GM12801 (cell line): ENCODE results near the gene TOM1L1.

Experiments
- TF ChIP-seq, protein P1 (sequence below): IDR thresholded peaks from one replicate; pipeline ENCODE4 v1.5.1; 2011; ENCODE audit warnings: control low read depth; ENCODE audit not compliant: insufficient read length; ENCODE audit errors: extremely low read depth

The TOM1L1 gene

GRCh38 chr17:54933921-54934320 is 33.3 kb downstream of the TOM1L1 start:
- TF ChIP-seq, protein P1, sequence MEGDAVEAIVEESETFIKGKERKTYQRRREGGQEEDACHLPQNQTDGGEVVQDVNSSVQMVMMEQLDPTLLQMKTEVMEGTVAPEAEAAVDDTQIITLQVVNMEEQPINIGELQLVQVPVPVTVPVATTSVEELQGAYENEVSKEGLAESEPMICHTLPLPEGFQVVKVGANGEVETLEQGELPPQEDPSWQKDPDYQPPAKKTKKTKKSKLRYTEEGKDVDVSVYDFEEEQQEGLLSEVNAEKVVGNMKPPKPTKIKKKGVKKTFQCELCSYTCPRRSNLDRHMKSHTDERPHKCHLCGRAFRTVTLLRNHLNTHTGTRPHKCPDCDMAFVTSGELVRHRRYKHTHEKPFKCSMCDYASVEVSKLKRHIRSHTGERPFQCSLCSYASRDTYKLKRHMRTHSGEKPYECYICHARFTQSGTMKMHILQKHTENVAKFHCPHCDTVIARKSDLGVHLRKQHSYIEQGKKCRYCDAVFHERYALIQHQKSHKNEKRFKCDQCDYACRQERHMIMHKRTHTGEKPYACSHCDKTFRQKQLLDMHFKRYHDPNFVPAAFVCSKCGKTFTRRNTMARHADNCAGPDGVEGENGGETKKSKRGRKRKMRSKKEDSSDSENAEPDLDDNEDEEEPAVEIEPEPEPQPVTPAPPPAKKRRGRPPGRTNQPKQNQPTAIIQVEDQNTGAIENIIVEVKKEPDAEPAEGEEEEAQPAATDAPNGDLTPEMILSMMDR: no peak

- TF ChIP-seq, protein P1: no peak
Measured at GRCh38 chr17:54935471-54935870, 34.8 kb downstream of the TOM1L1 start.

GRCh38 chr17:54937018-54937417 is 36.4 kb downstream of the TOM1L1 start:
- TF ChIP-seq, protein P1: no peak

DNA sequence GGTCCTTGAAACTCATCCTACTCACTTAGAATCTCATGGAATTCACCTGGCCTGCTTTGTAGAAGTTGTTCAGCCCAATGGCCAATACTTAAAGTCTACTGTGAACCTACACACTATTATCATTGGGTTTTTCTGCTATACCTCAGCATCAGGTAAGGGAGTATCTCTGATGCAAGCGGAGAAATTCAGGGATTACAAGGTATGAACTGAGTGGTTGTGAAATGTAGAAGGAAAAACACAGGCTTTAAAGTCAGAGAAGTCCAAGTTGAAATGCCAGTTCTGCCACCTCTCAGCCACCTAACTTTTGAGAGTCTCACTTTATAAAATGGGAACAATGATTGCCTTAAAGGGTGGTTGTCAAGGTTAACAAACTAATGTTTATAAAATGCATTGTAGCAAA is 36.8 kb downstream of the TOM1L1 start:
- TF ChIP-seq, protein P1: no peak

DNA sequence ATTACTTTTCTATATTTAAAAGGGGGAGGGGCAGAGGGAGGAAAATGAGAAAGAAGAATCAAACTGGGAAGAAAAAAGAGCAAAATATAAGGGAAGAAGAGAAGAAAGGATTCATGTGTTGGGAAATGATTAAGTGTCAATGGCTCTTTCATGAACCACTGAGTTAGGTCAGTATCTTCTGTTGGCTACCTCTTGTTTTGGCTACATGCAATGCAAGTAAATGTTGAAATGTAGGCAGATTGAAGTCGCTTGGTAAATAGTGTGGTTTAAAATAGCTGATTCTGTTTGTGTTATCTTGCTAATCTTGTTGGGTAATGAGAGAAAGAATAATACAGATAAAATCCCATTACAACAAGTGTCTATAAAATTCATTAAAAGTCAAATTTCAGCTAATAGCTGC is 40.6 kb downstream of the TOM1L1 start:
- TF ChIP-seq, protein P1: no peak

- TF ChIP-seq, protein P1: no peak
Measured at GRCh38 chr17:54944796-54945195, 44.1 kb downstream of the TOM1L1 start.

DNA sequence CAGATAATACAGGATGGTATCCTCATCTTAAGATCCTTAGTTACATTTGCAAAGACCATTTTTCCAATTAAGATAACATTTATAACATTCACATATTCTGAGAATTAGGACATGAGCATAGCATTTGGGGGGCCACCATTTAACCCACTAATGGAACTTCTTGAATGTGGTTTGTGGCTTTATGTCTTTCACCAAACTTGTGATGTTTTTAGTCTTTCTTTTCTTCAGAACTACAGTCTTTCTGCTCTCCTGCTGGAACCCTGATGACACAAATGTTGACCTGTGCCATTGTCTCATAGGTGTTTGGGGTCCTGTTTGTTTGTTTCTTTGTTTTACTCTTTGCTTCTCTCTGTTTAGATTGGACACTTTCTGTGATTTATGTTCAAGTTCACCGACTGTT is 44.6 kb downstream of the TOM1L1 start:
- TF ChIP-seq, protein P1: no peak

DNA sequence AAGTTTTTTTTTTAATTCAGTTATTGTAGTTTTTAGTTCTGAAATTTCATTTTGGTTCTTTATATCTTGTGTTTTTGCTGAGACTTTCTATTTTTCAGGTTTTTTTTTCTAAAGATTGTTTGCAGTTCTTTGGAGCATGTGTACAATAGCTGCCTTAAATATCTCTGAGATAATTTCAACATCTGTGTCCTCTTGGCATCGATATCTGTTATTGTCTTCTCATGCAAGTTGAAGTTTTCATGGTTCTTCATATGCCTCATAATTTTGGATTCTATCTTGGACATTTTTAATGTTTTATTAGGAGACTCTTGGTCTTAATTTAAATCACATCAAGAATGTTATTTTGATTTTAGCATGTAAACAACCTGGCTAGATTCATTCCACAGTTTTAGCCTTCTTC is 45.0 kb downstream of the TOM1L1 start:
- TF ChIP-seq, protein P1: no peak
